GM23338 (cell line): ENCODE measurements around the gene JPH4.

Source experiments
- CREB1 ChIP-seq: fragments of 250-450 bp; sonication (Bioruptor Pico); IDR thresholded peaks from 2 replicates; pipeline ENCODE4 v1.5.0; 2020; ENCODE audit warnings: low read depth, mild to moderate bottlenecking, moderate library complexity
- CTCF ChIP-seq, 2 experiments: fragments of 200-600 bp in 1 of 2; sonication (generic) in 1 of 2; conservative IDR thresholded peaks; 2 replicates each; pipeline versions ENCODE4 v1.5.1 to v1.6.1; 2016 to 2017; ENCODE audit warnings: antibody characterized with exemption in 2 of 2, low read depth in 2 of 2, mild to moderate bottlenecking in 2 of 2, moderate library complexity in 1 of 2
- EZH2 ChIP-seq: fragments of 200-600 bp; sonication (generic); IDR thresholded peaks from one replicate; pipeline ENCODE4 v1.8.0; 2017; ENCODE audit warnings: antibody characterized with exemption, mild to moderate bottlenecking, low read depth; ENCODE audit not compliant: unreplicated experiment
- EZH2phosphoT487 ChIP-seq: fragments of 200-600 bp; sonication (generic); IDR thresholded peaks from one replicate; pipeline ENCODE4 v1.8.1; 2018; ENCODE audit warnings: antibody characterized with exemption; ENCODE audit not compliant: unreplicated experiment
- JUNB ChIP-seq: IDR thresholded peaks from one replicate; pipeline ENCODE4 v1.6.1; 2016; ENCODE audit warnings: antibody characterized with exemption; ENCODE audit not compliant: unreplicated experiment
- POLR2AphosphoS5 ChIP-seq: IDR thresholded peaks from 2 replicates; pipeline ENCODE4 v1.6.1; 2016; ENCODE audit warnings: antibody characterized with exemption, low read depth
- REST ChIP-seq: IDR thresholded peaks from one replicate; pipeline ENCODE4 v1.6.1; 2018; ENCODE audit warnings: antibody characterized with exemption; ENCODE audit not compliant: unreplicated experiment

DNA sequence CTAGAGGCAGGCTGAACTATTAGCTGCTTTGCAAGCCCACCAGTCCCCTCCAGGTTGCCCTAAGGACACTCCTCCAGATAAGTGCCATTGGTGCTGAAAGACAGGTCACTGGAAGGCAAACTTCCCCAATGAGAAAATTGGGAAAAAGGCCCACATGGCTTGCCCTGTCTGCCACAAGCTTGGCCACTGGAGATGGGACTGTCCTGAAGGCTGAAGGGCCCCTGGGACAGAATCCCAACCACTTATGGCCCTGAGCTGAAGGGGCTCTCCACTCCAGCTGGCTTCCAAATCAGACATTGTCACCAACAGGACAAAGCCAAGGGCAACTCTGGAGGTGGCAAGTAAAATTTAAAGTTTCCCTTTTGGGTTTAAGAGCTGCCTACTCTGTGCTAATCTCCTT, 45.4 kb upstream of the JPH4 start:
- no peak for TF ChIP-seq CTCF (conservative IDR thresholded peaks at IDR 0.05; ENCODE audit: low read depth in 2 of 2)
- no peak for TF ChIP-seq EZH2
- TF ChIP-seq REST = no peak
- TF ChIP-seq POLR2AphosphoS5 = no peak
- no peak for TF ChIP-seq EZH2phosphoT487
- TF ChIP-seq CREB1 (CRISPR knock-in tag) = no peak
- TF ChIP-seq JUNB = no peak
